Activated CD8-positive, alpha-beta T cell treated with anti-CD3 and anti-CD28 coated beads for 36 hours (primary cell): Measurements from ENCODE around the gene GLIPR2. TPM values are rescaled to one million over a fixed set of nuclear protein-coding genes. Genes with fewer than 3 reads are reported as not detected.

Experiments
- ATAC-seq: fragments of 200-7000 bp; cut with Tn5 transposase; one replicate; pipeline ENCODE4 v1.10.0; 2021; ENCODE audit warnings: mild to moderate bottlenecking, moderate library complexity
- CTCF ChIA-PET: fragments of 350-600 bp; sonication (Branson Sonifier 250); formaldehyde crosslinking; loops from one replicate; lab custom pipeline; 2021; ENCODE audit warnings: antibody characterized with exemption; lab: Charles Lee
- POLR2A ChIA-PET: fragments of 350-600 bp; sonication (Branson Sonifier 250); formaldehyde crosslinking; loops from one replicate; lab custom pipeline; 2021; ENCODE audit warnings: antibody characterized with exemption; lab: Charles Lee
- DNase-seq: peaks from one replicate; pipeline ENCODE4 v3.0.0-alpha.2; 2020
- H3K27ac Mint-ChIP-seq: one replicate; pipeline ENCODE4 v1.8.0; 2021; ENCODE audit warnings: mild to moderate bottlenecking, mixed read lengths
- H3K27me3 Mint-ChIP-seq: one replicate; pipeline ENCODE4 v1.8.0; 2021; ENCODE audit warnings: mixed read lengths
- H3K36me3 Mint-ChIP-seq: one replicate; pipeline ENCODE4 v1.8.0; 2021; ENCODE audit warnings: low read depth, mixed read lengths
- H3K4me1 Mint-ChIP-seq: one replicate; pipeline ENCODE4 v1.8.0; 2021; ENCODE audit warnings: low read depth, mixed read lengths
- H3K4me3 Mint-ChIP-seq: one replicate; pipeline ENCODE4 v1.8.0; 2021; ENCODE audit warnings: mild to moderate bottlenecking, moderate library complexity, mixed read lengths
- H3K9me3 Mint-ChIP-seq: one replicate; pipeline ENCODE4 v1.8.0; 2021; ENCODE audit warnings: mixed read lengths
- intact Hi-C: fragments of 100-400 bp; cut with micrococcal nuclease; formaldehyde crosslinking; loops from one replicate; pipeline ENCODE4 v1.10.0; 2022
- total RNA-seq, 2 experiments: library from RNA; stranded (reverse); gene quantifications; one replicate each; pipeline ENCODE4 v1.2.3, GENCODE V29; 2021
- TF ChIP-seq, protein P1 (sequence below): fragments of 200-600 bp; IDR thresholded peaks from one replicate; pipeline ENCODE4 v1.8.0; 2022; ENCODE audit warnings: antibody characterized with exemption, mild to moderate bottlenecking

The GLIPR2 gene
- total RNA-seq, 2 experiments from 2014 or later: 12.2 to 13.6 TPM

DNA sequence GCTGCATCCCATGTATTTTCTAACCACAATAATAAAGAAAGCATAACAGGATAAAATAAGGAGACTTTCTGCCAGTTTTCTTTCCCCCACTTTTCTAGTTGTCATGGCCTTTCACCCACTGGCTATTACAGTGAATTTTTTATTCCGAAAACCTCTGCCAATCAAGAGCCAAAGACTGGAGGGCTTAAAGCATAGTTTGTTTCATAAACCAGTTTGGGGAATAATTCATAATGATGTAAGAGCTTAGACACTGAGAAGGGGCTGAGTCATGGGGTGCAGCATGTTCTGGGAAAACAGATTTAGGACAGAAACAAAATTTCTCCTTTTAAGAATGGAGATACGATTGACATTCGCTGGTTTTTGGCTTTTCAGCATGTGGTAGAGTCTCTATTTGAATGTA, 4.4 kb upstream of the GLIPR2 start:
- H3K36me3 Mint-ChIP-seq: no peaks in the 10 kb centered on the region
- ChIA-PET POLR2A (no interaction called here), CTCF (interaction anchor here (1.4 to 3.1 kb wide), 3 partner anchors 13 to 29 kb away, joined by 3 to 14 read pairs (median 6); no protein-coding TSS in a partner anchor)
- TF ChIP-seq, protein P1, sequence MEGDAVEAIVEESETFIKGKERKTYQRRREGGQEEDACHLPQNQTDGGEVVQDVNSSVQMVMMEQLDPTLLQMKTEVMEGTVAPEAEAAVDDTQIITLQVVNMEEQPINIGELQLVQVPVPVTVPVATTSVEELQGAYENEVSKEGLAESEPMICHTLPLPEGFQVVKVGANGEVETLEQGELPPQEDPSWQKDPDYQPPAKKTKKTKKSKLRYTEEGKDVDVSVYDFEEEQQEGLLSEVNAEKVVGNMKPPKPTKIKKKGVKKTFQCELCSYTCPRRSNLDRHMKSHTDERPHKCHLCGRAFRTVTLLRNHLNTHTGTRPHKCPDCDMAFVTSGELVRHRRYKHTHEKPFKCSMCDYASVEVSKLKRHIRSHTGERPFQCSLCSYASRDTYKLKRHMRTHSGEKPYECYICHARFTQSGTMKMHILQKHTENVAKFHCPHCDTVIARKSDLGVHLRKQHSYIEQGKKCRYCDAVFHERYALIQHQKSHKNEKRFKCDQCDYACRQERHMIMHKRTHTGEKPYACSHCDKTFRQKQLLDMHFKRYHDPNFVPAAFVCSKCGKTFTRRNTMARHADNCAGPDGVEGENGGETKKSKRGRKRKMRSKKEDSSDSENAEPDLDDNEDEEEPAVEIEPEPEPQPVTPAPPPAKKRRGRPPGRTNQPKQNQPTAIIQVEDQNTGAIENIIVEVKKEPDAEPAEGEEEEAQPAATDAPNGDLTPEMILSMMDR: no peak
- no peak overlapping the region for H3K4me3 Mint-ChIP-seq
- peaks cover 14% of the 10 kb centered on the region for H3K4me1 Mint-ChIP-seq
- no peak for DNase-seq
- no peaks in the 10 kb centered on the region for H3K9me3 Mint-ChIP-seq
- H3K27me3 Mint-ChIP-seq: no peaks in the 10 kb centered on the region
- intact Hi-C loops: no loop called here
- H3K27ac Mint-ChIP-seq: no peak overlapping the region
- ATAC-seq: no peak

DNA sequence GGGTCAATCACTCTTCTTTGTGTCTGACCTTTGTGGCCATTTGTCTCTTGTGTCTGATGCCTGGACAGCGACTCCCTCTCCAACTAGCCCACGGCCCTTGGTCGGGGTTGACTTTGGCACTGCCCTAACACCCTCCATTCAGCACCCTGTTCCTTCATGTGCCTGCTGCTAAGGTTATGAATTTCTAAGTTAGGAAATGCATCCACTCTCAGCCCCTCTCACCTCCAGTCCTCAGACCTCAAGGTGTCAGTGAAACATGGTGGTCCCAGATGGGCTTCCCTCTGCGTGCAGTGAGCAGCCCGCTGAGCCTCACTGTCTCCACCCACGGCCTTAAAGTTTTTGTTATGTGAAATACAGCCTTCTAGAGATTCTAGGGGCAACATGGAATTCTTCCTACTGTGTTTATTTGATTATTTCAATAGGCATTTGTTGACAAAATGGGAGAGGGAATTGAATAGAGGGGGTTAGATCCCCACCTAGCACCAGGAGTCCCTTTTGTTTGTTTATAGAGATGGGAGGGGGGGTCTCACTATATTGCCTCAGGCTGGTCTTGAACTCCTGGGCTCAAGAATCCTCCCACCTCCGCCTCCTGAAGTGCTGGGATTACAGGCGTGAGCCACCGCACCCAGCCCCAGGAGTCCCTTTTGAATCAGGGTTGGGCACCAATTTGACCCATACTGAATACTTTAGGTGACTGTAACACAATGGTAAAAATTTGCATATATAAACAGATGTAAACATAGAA, 1.6 kb upstream of the GLIPR2 start:
- Mint-ChIP-seq H3K27me3 (no peaks in the 10 kb centered on the region), H3K4me1 (peaks cover 29% of the 10 kb centered on the region)
- POLR2A ChIA-PET: no interaction called here

DNA sequence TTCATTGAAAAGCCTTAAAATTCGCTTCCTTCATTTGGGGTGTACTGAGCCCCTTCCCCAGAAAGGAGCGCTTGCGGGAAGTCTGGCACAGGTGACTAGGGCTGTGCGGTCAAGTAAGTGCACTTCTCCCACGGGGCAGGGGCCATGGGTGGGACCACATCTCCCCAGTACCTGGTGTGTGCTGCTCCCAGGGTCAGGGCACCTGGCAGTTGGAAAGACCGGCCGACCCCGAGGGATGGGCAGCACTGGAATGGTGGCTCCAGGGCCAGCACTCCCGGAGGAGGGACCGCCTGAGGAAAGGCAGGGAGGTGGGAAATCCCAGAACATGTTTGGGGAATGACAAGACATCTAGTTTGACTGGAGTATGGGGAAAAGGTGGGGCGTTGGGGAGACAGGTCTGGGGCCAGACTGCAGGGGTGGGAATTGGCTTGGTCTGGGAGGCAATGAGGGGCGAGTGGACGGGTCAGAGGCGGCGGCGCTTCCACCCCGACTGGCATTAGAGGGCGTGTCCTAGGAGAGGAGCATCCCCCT, 727 bp upstream of the GLIPR2 start:
- no peak for DNase-seq
- H3K36me3 Mint-ChIP-seq: no peaks in the 10 kb centered on the region
- no peak for ATAC-seq
- TF ChIP-seq, protein P1: no peak
- peak overlapping the region; percentile 66 for H3K4me3 Mint-ChIP-seq
- no peaks in the 10 kb centered on the region for H3K27me3 Mint-ChIP-seq
- peak overlapping the region; percentile 14 for H3K27ac Mint-ChIP-seq
- intact Hi-C loops: no loop called here
- ChIA-PET POLR2A (interaction anchor here (1.5 to 2.4 kb wide), 3 partner anchors 11 to 34 kb away, joined by 4 to 10 read pairs (median 5); no protein-coding TSS in a partner anchor), CTCF (interaction anchor here (1.5 to 2.8 kb wide), 3 partner anchors 18 to 33 kb away, joined by 3 to 10 read pairs (median 10); no protein-coding TSS in a partner anchor)
- no peaks in the 10 kb centered on the region for H3K9me3 Mint-ChIP-seq
- H3K4me1 Mint-ChIP-seq: peaks cover 37% of the 10 kb centered on the region

More for the DNA sequence above, 1.6 kb upstream of the GLIPR2 start:
- DNase-seq: no peak
- CTCF ChIA-PET: no interaction called here
- H3K9me3 Mint-ChIP-seq: no peaks in the 10 kb centered on the region
- no peaks in the 10 kb centered on the region for H3K36me3 Mint-ChIP-seq
- H3K27ac Mint-ChIP-seq: no peak overlapping the region
- TF ChIP-seq, protein P1: no peak
- no peak for ATAC-seq
- H3K4me3 Mint-ChIP-seq: peak overlapping the region; percentile 66
- intact Hi-C loops: no loop called here

DNA sequence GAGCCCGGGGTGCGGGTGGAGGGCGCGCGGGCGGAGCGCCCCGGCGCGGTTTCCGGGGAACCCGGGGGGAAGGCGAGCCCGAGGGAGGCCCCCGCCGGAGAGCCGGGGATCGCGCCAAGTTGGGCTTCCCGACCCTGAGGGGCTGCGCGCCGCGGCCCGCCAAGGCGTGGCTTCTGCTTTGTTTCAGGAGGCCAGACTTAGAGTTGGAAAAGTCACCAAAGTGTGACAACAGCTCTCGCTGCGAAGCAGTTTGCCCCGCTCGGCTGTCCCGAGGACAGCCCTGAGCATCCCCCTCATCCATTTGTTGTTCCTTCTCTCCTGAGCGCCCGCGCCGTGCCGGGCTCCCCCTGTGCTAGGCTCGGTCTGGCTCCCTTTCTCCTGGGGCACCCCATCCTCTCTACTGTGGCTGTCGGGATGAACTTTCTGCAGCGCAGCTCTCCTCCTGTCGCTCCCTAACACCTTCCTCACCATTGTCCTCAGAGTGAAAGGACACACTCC, 410 bp downstream of the GLIPR2 start:
- DNase-seq: peak; percentile 24
- Mint-ChIP-seq H3K4me1 (peaks cover 47% of the 10 kb centered on the region), H3K4me3 (peak overlapping the region; percentile 85), H3K36me3 (no peaks in the 10 kb centered on the region), H3K27ac (peak overlapping the region; percentile 68), H3K9me3 (no peaks in the 10 kb centered on the region), H3K27me3 (no peaks in the 10 kb centered on the region)
- ChIA-PET POLR2A (interaction anchor here (0.6 to 5.3 kb wide), 8 partner anchors 10 to 374 kb away, joined by 3 to 25 read pairs (median 4); no protein-coding TSS in a partner anchor), CTCF (interaction anchor here (0.8 to 2.8 kb wide), 9 partner anchors 14 to 129 kb away, joined by 3 to 10 read pairs (median 4); no protein-coding TSS in a partner anchor)
- intact Hi-C loops: no loop called here
- ATAC-seq: peak; percentile 22
- TF ChIP-seq, protein P1: no peak
